WTC11 (cell line): ENCODE results near the gene DMTF1. TPM values are rescaled to one million over a fixed set of nuclear protein-coding genes. Genes with fewer than 3 reads are reported as not detected.

Source experiments
- ATAC-seq: fragments of 200-7000 bp; cut with Tn5 transposase; 2 replicates; pipeline ENCODE4 v1.10.0; 2021; ENCODE audit warnings: mild to moderate bottlenecking, moderate library complexity
- CTCF ChIA-PET: fragments of 300-600 bp; sonication (Branson Sonifier 250); formaldehyde crosslinking; loops from one replicate; lab custom pipeline; 2021; ENCODE audit warnings: antibody characterized with exemption; lab: Charles Lee
- POLR2A ChIA-PET: fragments of 350-600 bp; sonication (Branson Sonifier 250); formaldehyde crosslinking; loops from one replicate; lab custom pipeline; 2021; ENCODE audit warnings: antibody characterized with exemption; lab: Charles Lee
- DNase-seq: peaks from one replicate; pipeline ENCODE4 v3.0.0; 2021; ENCODE audit warnings: low spot score
- H3K27ac Mint-ChIP-seq: 2 replicates; pipeline ENCODE4 v1.8.0; 2021; ENCODE audit warnings: mixed read lengths
- H3K27me3 Mint-ChIP-seq: 2 replicates; pipeline ENCODE4 v1.8.0; 2021; ENCODE audit warnings: low read depth, mild to moderate bottlenecking, moderate library complexity, mixed read lengths
- H3K36me3 Mint-ChIP-seq: 2 replicates; pipeline ENCODE4 v1.8.0; 2021; ENCODE audit warnings: mixed read lengths
- H3K4me1 Mint-ChIP-seq: 2 replicates; pipeline ENCODE4 v1.8.0; 2022; ENCODE audit warnings: mixed read lengths
- H3K4me3 Mint-ChIP-seq: 2 replicates; pipeline ENCODE4 v1.8.0; 2021; ENCODE audit warnings: mild to moderate bottlenecking, moderate library complexity, mixed read lengths
- H3K9me3 Mint-ChIP-seq: 2 replicates; pipeline ENCODE4 v1.8.0; 2021; ENCODE audit warnings: mixed read lengths
- ATF1 ChIP-seq: sonication (generic); formaldehyde crosslinking; IDR thresholded peaks from 2 replicates; pipeline ENCODE4 v1.8.1; 2023; ENCODE audit warnings: mild to moderate bottlenecking, moderate library complexity, missing genetic modification reagents
- FOXP4 ChIP-seq: sonication (generic); formaldehyde crosslinking; IDR thresholded peaks from 2 replicates; pipeline ENCODE4 v1.8.0; 2022; ENCODE audit warnings: mild to moderate bottlenecking, missing genetic modification reagents
- OVOL2 ChIP-seq: fragments of 250-450 bp; sonication (Bioruptor Pico); IDR thresholded peaks from 2 replicates; pipeline ENCODE4 v1.9.0; 2021; ENCODE audit warnings: mild to moderate bottlenecking, borderline replicate concordance
- PRDM15 ChIP-seq: sonication (generic); formaldehyde crosslinking; IDR thresholded peaks from 2 replicates; pipeline ENCODE4 v1.8.0; 2022; ENCODE audit warnings: missing genetic modification reagents
- RELA ChIP-seq: sonication (generic); formaldehyde crosslinking; IDR thresholded peaks from 2 replicates; pipeline ENCODE4 v1.8.1; 2022; ENCODE audit warnings: missing genetic modification reagents, mild to moderate bottlenecking, borderline replicate concordance
- SMAD3 ChIP-seq: sonication (generic); formaldehyde crosslinking; IDR thresholded peaks from 2 replicates; pipeline ENCODE4 v1.8.0; 2022; ENCODE audit warnings: missing genetic modification reagents, mild to moderate bottlenecking, borderline replicate concordance
- ZBTB21 ChIP-seq: sonication (generic); formaldehyde crosslinking; IDR thresholded peaks from 2 replicates; pipeline ENCODE4 v1.8.1; 2023; ENCODE audit warnings: mild to moderate bottlenecking, missing genetic modification reagents, borderline replicate concordance
- ZNF219 ChIP-seq: sonication (generic); formaldehyde crosslinking; IDR thresholded peaks from 2 replicates; pipeline ENCODE4 v1.8.0; 2023; ENCODE audit warnings: missing genetic modification reagents, mild to moderate bottlenecking, borderline replicate concordance
- ZNF263 ChIP-seq: sonication (generic); formaldehyde crosslinking; IDR thresholded peaks from 2 replicates; pipeline ENCODE4 v1.8.1; 2022; ENCODE audit warnings: low read depth, mild to moderate bottlenecking, moderate library complexity, missing genetic modification reagents
- ZNF281 ChIP-seq: sonication (generic); formaldehyde crosslinking; IDR thresholded peaks from 2 replicates; pipeline ENCODE4 v1.8.0; 2023; ENCODE audit warnings: mild to moderate bottlenecking, missing genetic modification reagents
- total RNA-seq: library from RNA; stranded (reverse); gene quantifications from 3 replicates; pipeline ENCODE4 v1.2.3, GENCODE V29; 2021
- TF ChIP-seq, protein P1 (sequence below): sonication (generic); formaldehyde crosslinking; IDR thresholded peaks from 2 replicates; pipeline ENCODE4 v1.8.1; 2022; ENCODE audit warnings: mild to moderate bottlenecking, moderate library complexity, missing genetic modification reagents
- TF ChIP-seq, protein P2 (sequence below): sonication (generic); formaldehyde crosslinking; IDR thresholded peaks from 2 replicates; pipeline ENCODE4 v1.8.1; 2023; ENCODE audit warnings: mild to moderate bottlenecking, moderate library complexity, missing genetic modification reagents
- TF ChIP-seq, protein P3 (sequence below): sonication (generic); formaldehyde crosslinking; IDR thresholded peaks from 2 replicates; pipeline ENCODE4 v1.8.1; 2023; ENCODE audit warnings: mild to moderate bottlenecking, missing genetic modification reagents, moderate library complexity

Gene DMTF1
- total RNA-seq, 1 experiment from 2014 or later = 79.3 TPM

- no peak for TF ChIP-seq FOXP4 (CRISPR knock-in tag)
- no peak for TF ChIP-seq OVOL2 (CRISPR knock-in tag)
Measured at GRCh38 chr7:87151002-87151728, 1.1 kb upstream of the DMTF1 start (continued).

GRCh38 chr7:87151729-87152111, 533 bp upstream of the DMTF1 start:
- CTCF ChIA-PET = interaction anchor here (0.8 to 1.4 kb wide), 5 partner anchors 68 to 1018 kb away, joined by 3 to 10 read pairs (median 4); partner anchors contain the start of genes ELAPOR2 and TMEM243
- H3K36me3 Mint-ChIP-seq = peaks cover 10% of the 10 kb centered on the region
- POLR2A ChIA-PET = interaction anchor here (0.6 to 2.1 kb wide), 13 partner anchors 11 to 524 kb away, joined by 3 to 24 read pairs (median 4); partner anchors contain the start of genes ELAPOR2 and TMEM243
- H3K4me3 Mint-ChIP-seq = peak overlapping the region; percentile 94
- no peak for DNase-seq
- peak overlapping the region; percentile 99 for H3K27ac Mint-ChIP-seq
- peak; percentile 38 for ATAC-seq
- H3K27me3 Mint-ChIP-seq = no peaks in the 10 kb centered on the region
- peaks cover 45% of the 10 kb centered on the region for H3K4me1 Mint-ChIP-seq
- no peaks in the 10 kb centered on the region for H3K9me3 Mint-ChIP-seq
- TF ChIP-seq, protein P1, sequence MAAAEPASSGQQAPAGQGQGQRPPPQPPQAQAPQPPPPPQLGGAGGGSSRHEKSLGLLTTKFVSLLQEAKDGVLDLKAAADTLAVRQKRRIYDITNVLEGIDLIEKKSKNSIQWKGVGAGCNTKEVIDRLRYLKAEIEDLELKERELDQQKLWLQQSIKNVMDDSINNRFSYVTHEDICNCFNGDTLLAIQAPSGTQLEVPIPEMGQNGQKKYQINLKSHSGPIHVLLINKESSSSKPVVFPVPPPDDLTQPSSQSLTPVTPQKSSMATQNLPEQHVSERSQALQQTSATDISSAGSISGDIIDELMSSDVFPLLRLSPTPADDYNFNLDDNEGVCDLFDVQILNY = no peak
- TF ChIP-seq ZBTB21 = no peak
- TF ChIP-seq ZNF263 (CRISPR knock-in tag) = no peak
- TF ChIP-seq, protein P2, sequence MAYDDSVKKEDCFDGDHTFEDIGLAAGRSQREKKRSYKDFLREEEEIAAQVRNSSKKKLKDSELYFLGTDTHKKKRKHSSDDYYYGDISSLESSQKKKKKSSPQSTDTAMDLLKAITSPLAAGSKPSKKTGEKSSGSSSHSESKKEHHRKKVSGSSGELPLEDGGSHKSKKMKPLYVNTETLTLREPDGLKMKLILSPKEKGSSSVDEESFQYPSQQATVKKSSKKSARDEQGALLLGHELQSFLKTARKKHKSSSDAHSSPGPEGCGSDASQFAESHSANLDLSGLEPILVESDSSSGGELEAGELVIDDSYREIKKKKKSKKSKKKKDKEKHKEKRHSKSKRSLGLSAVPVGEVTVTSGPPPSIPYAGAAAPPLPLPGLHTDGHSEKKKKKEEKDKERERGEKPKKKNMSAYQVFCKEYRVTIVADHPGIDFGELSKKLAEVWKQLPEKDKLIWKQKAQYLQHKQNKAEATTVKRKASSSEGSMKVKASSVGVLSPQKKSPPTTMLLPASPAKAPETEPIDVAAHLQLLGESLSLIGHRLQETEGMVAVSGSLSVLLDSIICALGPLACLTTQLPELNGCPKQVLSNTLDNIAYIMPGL (CRISPR knock-in tag) = no peak
- no peak for TF ChIP-seq RELA (CRISPR knock-in tag)
- no peak for TF ChIP-seq SMAD3
- TF ChIP-seq ZNF219 (CRISPR knock-in tag) = no peak
- TF ChIP-seq, protein P3, sequence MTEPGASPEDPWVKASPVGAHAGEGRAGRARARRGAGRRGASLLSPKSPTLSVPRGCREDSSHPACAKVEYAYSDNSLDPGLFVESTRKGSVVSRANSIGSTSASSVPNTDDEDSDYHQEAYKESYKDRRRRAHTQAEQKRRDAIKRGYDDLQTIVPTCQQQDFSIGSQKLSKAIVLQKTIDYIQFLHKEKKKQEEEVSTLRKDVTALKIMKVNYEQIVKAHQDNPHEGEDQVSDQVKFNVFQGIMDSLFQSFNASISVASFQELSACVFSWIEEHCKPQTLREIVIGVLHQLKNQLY (CRISPR knock-in tag) = no peak
- TF ChIP-seq ATF1 = no peak
- no peak for TF ChIP-seq PRDM15 (CRISPR knock-in tag)
- no peak for TF ChIP-seq ZNF281
